Neuron (in vitro differentiated cells): Measurements from ENCODE around the gene APOC4.
"Not testable (repeated sequence)": the region's sequence is repeated elsewhere in the genome, so short reads cannot be mapped to it uniquely, and the experiment has no call there.

Experiments used
- H2AFZ ChIP-seq: one replicate; pipeline ENCODE4 v1.6.1; 2013; ENCODE audit warnings: low read depth, mild to moderate bottlenecking, inconsistent platforms, low read length, moderate library complexity
- H3K27me3 ChIP-seq: one replicate; pipeline ENCODE4 v1.6.1; 2013; ENCODE audit warnings: low read length; ENCODE audit not compliant: insufficient read depth
- H3K36me3 ChIP-seq: one replicate; pipeline ENCODE4 v1.6.1; 2013; ENCODE audit warnings: low read length; ENCODE audit not compliant: insufficient read depth
- H3K4me1 ChIP-seq: one replicate; pipeline ENCODE4 v1.6.1; 2013; ENCODE audit warnings: low read length; ENCODE audit not compliant: insufficient read depth
- H3K4me3 ChIP-seq: 2 replicates; pipeline ENCODE4 v1.5.1; 2013; ENCODE audit warnings: mild to moderate bottlenecking, low read length, moderate library complexity
- H3K9me3 ChIP-seq: one replicate; pipeline ENCODE4 v1.6.1; 2013; ENCODE audit warnings: low read length

Gene APOC4

DNA sequence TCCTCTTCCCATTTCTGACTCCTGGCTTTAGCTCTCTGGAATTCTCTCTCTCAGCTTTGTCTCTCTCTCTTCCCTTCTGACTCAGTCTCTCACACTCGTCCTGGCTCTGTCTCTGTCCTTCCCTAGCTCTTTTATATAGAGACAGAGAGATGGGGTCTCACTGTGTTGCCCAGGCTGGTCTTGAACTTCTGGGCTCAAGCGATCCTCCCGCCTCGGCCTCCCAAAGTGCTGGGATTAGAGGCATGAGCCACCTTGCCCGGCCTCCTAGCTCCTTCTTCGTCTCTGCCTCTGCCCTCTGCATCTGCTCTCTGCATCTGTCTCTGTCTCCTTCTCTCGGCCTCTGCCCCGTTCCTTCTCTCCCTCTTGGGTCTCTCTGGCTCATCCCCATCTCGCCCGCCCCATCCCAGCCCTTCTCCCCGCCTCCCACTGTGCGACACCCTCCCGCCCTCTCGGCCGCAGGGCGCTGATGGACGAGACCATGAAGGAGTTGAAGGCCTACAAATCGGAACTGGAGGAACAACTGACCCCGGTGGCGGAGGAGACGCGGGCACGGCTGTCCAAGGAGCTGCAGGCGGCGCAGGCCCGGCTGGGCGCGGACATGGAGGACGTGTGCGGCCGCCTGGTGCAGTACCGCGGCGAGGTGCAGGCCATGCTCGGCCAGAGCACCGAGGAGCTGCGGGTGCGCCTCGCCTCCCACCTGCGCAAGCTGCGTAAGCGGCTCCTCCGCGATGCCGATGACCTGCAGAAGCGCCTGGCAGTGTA is 33.8 kb upstream of the APOC4 start:
- Histone ChIP-seq H3K9me3 (no peaks in the 10 kb centered on the region), H3K27me3 (no peaks in the 10 kb centered on the region), H3K36me3 (no peaks in the 10 kb centered on the region), H3K4me1 (peaks cover 6% of the 10 kb centered on the region), H3K4me3 (no peak overlapping the region), H2AFZ (no peak overlapping the region)

DNA sequence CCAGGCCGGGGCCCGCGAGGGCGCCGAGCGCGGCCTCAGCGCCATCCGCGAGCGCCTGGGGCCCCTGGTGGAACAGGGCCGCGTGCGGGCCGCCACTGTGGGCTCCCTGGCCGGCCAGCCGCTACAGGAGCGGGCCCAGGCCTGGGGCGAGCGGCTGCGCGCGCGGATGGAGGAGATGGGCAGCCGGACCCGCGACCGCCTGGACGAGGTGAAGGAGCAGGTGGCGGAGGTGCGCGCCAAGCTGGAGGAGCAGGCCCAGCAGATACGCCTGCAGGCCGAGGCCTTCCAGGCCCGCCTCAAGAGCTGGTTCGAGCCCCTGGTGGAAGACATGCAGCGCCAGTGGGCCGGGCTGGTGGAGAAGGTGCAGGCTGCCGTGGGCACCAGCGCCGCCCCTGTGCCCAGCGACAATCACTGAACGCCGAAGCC is 33.2 kb upstream of the APOC4 start:
- Histone ChIP-seq H3K27me3 (peaks cover 2% of the 10 kb centered on the region), H3K4me3 (no peak overlapping the region), H2AFZ (no peak overlapping the region), H3K9me3 (no peaks in the 10 kb centered on the region), H3K4me1 (peaks cover 4% of the 10 kb centered on the region), H3K36me3 (no peaks in the 10 kb centered on the region)

DNA sequence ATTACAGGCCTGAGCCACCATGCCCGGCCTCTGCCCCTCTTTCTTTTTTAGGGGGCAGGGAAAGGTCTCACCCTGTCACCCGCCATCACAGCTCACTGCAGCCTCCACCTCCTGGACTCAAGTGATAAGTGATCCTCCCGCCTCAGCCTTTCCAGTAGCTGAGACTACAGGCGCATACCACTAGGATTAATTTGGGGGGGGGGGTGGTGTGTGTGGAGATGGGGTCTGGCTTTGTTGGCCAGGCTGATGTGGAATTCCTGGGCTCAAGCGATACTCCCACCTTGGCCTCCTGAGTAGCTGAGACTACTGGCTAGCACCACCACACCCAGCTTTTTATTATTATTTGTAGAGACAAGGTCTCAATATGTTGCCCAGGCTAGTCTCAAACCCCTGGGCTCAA is 32.3 kb upstream of the APOC4 start:
- H3K9me3 ChIP-seq: no peaks in the 10 kb centered on the region
- H3K4me3 ChIP-seq: no peak overlapping the region
- no peaks in the 10 kb centered on the region for H3K36me3 ChIP-seq
- H3K27me3 ChIP-seq: peaks cover 8% of the 10 kb centered on the region
- H3K4me1 ChIP-seq: peaks cover 10% of the 10 kb centered on the region
- no peak overlapping the region for H2AFZ ChIP-seq

DNA sequence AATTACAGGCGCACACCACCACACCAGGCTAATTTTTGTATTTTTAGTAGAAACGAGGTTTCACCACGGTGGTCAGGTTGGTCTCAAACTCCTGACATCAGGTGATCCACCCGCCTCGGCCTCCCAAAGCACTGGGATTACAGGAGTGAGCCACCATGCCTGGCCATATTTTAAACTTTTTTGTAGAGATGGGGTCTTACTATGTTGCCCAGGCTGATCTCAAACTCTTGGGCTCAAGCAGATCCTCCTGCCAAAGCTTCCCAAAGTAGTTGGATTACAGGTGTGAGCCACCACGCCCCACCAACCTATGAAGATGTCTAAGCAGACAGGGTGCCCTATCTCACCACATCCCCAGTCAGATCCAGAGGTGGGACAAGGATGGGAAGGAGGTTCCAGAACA is 30.1 kb upstream of the APOC4 start:
- not testable (repeated sequence) for H3K4me1 ChIP-seq, H3K4me3 ChIP-seq, H3K36me3 ChIP-seq, H3K9me3 ChIP-seq, H2AFZ ChIP-seq, H3K27me3 ChIP-seq

DNA sequence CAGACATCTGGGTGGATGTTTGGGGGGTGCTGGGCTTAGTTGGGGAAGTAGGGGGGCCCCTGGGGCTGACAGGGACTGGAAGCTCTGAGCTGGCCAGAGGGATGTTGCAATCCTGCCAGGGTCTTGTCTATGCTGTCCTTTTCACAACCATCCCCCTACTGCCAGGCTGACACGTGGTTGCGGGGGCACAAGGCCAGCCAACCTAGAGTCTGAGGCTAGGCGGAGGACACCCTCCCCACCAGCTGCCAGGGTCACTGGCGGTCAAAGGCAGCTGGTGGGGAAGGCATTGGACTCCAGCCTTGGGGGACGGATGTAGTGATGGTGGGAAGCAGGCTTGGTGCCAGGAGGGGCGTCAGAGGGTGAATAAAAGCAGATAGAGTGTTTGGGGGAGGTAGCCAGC is 29.2 kb upstream of the APOC4 start:
- no peaks in the 10 kb centered on the region for H3K9me3 ChIP-seq
- H3K36me3 ChIP-seq: no peaks in the 10 kb centered on the region
- peaks cover 8% of the 10 kb centered on the region for H3K27me3 ChIP-seq
- no peak overlapping the region for H2AFZ ChIP-seq
- peaks cover 6% of the 10 kb centered on the region for H3K4me1 ChIP-seq
- no peak overlapping the region for H3K4me3 ChIP-seq

DNA sequence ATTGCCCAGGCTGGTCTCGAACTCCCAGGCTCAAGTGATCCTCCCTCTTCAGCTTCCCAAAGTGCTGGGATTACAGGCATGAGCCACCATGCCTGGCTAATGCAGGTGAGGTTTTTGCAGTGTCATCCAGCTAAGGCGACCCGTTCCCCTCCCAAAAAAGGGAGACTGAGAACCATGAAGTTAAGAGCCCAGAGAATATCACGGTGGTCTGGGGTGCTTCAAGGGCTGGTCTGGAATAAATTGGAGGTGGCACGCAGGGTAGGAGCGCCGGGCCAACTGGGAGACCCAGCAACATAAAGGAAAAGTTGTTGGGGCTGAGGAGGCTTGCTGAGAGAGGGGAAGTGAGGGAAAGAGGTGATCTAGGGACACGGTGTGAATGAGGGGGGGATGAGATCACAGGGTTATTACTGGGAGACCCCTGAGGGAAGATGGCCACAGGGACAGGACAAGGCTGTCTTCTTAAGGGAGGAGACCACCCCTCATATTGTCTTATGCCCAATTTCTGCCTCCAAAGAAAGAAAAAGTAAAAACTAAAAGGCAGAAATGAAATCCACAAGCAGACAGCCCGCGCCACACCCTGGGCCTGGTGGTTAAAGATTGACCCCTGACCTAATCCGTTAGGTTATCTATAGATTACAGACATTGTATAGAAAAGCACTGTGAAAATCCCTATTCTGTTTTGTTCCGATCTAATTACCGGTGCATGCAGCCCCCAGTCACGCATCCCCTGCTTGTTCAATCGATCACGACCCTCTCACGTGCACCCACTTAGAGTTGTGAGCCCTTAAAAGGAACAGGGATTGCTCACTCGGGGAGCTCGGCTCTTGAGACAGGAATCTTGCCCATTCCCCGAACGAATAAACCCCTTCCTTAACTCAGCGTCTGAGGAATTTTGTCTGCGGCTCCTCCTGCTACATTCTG is 28.3 kb upstream of the APOC4 start:
- Histone ChIP-seq H2AFZ (peak overlapping the region; percentile 89), H3K4me3 (peak overlapping the region; percentile 36)
- H3K27me3 ChIP-seq, H3K36me3 ChIP-seq, H3K9me3 ChIP-seq, H3K4me1 ChIP-seq: not testable (repeated sequence)

DNA sequence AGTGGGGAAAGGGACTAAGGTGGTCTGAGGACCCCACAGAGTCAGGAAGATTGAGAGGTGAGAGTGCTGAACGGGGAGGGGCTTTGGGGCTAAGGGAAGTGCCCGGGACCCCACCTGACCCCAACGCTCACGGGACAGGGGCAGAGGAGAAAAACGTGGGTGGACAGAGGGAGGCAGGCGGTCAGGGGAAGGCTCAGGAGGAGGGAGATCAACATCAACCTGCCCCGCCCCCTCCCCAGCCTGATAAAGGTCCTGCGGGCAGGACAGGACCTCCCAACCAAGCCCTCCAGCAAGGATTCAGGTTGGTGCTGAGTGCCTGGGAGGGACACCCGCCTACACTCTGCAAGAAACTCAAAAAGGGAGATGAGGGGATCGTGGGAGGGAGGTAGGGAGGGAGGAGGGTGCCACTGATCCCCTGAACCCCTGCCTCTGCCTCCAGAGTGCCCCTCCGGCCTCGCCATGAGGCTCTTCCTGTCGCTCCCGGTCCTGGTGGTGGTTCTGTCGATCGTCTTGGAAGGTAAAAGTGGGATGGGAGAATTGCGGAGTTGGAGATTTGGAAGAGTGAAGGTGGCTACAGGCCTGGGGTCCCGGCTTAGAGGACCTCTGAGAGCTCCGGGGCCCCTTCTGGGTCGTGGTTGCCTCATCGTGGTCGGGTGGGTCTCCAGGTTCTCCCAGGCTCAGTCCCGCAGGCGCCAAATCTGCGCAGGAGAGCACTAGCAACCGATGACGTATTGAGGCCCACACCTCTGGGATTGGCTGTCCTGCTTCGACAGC is 27.4 kb upstream of the APOC4 start, which contains the start of gene APOC1:
Gene APOC1 (plus strand): TSS at position 176 of the 774 bp plus-strand sequence. CDS start 284 bp downstream, at position 460.
- not testable (repeated sequence) for H3K27me3 ChIP-seq, H3K9me3 ChIP-seq, H3K4me1 ChIP-seq, H3K36me3 ChIP-seq
- peak within 1 kb of the TSS; percentile 36 for H3K4me3 ChIP-seq
- H2AFZ ChIP-seq: peak within 1 kb of the TSS; percentile 89

DNA sequence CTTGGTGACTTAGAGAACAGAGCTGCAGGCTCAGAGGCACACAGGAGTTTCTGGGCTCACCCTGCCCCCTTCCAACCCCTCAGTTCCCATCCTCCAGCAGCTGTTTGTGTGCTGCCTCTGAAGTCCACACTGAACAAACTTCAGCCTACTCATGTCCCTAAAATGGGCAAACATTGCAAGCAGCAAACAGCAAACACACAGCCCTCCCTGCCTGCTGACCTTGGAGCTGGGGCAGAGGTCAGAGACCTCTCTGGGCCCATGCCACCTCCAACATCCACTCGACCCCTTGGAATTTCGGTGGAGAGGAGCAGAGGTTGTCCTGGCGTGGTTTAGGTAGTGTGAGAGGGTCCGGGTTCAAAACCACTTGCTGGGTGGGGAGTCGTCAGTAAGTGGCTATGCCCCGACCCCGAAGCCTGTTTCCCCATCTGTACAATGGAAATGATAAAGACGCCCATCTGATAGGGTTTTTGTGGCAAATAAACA is 17.8 kb upstream of the APOC4 start:
- no peak overlapping the region for H2AFZ ChIP-seq
- no peak overlapping the region for H3K4me3 ChIP-seq
- H3K36me3 ChIP-seq: no peaks in the 10 kb centered on the region
- no peaks in the 10 kb centered on the region for H3K27me3 ChIP-seq
- H3K9me3 ChIP-seq: no peaks in the 10 kb centered on the region
- no peaks in the 10 kb centered on the region for H3K4me1 ChIP-seq

DNA sequence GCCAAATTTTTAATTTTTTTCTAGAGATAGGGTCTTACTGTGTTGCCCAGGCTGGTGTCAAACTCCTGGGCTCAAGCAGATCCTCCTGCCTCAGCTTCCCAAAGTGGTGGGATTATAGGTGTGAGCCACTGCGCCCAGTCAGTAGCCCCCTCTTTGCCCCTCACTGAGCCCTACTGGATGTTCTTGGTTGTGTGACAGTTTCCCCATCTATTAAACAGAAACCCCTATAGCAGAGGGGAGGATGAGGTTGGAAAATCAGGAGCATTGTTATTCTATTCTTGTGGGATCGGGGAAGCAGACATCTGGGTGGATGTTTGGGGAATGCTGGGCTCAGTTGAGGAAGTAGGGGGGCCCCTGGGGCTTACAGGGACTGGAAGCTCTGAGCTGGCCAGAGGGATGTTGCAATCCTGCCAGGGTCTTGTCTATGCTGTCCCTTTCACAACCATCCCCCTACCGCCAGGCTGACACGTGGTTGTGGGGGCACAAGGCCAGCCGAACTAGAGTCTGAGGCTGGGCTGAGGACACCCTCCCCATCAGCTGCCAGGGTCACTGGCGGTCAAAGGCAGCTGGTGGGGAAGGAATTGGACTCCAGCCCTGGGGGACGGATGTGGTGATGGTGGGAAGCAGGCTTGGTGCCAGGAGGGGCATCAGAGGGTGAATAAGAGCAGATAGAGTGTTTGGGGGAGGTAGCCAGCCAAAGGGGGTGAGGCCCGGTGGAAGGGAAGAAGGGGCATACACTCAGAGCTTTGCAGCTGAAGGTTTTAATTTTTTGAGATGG is 16.7 kb upstream of the APOC4 start:
- Histone ChIP-seq H3K4me1 (no peaks in the 10 kb centered on the region), H3K36me3 (no peaks in the 10 kb centered on the region), H3K4me3 (no peak overlapping the region), H3K9me3 (no peaks in the 10 kb centered on the region), H3K27me3 (no peaks in the 10 kb centered on the region), H2AFZ (no peak overlapping the region)

DNA sequence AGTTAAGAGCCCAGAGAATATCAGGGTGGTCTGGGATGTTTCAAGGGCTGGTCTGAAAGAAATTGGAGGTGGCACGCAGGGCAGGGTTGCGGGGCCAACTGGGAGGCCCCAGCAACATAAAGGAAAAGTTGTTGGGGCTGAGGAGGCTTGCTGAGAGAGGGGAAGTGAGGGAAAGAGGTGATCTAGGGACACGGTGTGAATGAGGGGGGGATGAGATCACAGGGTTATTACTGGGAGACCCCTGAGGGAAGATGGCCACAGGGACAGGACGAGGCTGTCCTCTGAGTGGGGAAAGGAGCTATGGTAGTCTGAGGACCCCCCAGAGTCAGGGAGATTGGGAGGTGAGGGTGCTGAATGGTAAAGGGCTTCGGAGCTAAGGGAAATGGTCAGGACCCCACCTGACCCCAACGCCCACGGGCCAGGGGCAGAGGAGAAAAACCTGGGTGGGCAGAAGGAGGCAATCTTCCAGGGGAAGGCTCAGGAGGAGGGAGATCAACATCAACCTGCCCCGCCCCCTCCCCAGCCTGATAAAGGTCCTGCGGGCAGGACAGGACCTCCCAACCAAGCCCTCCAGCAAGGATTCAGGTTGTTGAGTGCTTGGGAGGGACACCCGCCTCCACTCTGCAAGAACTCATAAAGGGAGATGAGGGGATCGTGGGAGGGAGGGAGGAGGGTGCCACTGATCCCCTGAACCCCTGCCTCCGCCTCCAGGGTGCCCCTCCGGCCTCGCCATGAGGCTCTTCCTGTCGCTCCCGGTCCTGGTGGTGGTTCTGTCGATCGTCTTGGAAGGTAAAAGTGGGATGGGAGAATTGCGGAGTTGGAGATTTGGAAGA is 15.6 kb upstream of the APOC4 start:
- not testable (repeated sequence) for H3K4me1 ChIP-seq, H2AFZ ChIP-seq, H3K9me3 ChIP-seq, H3K36me3 ChIP-seq, H3K27me3 ChIP-seq, H3K4me3 ChIP-seq

DNA sequence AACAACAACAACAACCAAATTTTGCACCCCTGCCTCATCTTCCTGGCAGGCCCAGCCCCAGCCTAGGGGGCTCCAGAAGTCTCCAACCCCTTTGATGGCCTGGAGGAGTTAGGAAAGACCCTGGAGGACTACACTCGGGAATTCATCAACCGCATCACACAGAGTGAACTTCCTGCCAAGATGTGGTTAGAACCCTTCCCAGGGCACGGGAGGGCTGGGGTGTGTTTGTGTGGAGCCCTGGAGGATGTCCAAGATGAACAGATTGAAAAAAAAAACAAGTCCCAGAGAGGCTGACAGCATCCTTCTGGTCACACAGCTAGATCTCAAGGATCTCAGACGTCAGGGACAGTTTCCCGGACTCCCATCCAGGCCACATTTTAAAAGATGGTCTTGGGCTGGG is 14.3 kb upstream of the APOC4 start:
- H3K27me3 ChIP-seq: no peaks in the 10 kb centered on the region
- H3K36me3 ChIP-seq: no peaks in the 10 kb centered on the region
- H2AFZ ChIP-seq: no peak overlapping the region
- H3K4me1 ChIP-seq: no peaks in the 10 kb centered on the region
- H3K9me3 ChIP-seq: no peaks in the 10 kb centered on the region
- H3K4me3 ChIP-seq: no peak overlapping the region

DNA sequence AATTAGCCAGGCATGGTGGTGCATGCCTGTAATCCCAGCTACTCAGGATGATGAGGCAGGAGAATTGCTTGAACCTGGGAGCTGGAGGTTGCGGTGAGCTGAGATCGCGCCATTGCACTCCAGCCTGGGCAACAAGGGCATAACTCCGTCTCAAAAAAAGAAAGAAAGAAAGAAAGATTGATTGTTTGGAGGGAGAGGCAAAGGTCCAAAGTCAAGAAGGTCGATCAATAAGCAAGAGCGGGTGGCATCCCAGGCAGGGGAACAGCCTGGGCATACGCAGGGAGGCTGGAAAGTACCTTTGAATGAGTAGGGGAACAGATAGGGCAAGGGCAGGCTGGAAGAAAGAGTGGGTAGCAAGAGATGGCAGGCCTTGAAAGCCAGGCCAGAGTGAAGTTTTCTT is 11.9 kb upstream of the APOC4 start:
- no peak overlapping the region for H3K4me3 ChIP-seq
- no peaks in the 10 kb centered on the region for H3K4me1 ChIP-seq
- no peaks in the 10 kb centered on the region for H3K36me3 ChIP-seq
- no peak overlapping the region for H2AFZ ChIP-seq
- no peaks in the 10 kb centered on the region for H3K9me3 ChIP-seq
- H3K27me3 ChIP-seq: no peaks in the 10 kb centered on the region
